HG03520 (cell line): ENCODE measurements around the gene SYTL3.
A peak's percentile ranks its signal among the peaks of the same experiment; 100 is the strongest.
"Not testable (repeated sequence)": the region's sequence is repeated elsewhere in the genome, so short reads cannot be mapped to it uniquely, and the experiment has no call there.

ENCODE experiments used
- ATAC-seq: cut with Tn5 transposase; IDR thresholded peaks from one replicate; pipeline ENCODE4 v1.9.1; 2021; ENCODE audit warnings: mild to moderate bottlenecking, moderate library complexity; ENCODE audit not compliant: unreplicated experiment

SYTL3 gene

GRCh38 chr6:158638324-158638854, 11.5 kb upstream of the SYTL3 start:
- no peak for ATAC-seq

- ATAC-seq = no peak
These were observed 10.8 kb upstream of the SYTL3 start for GRCh38 chr6:158639056-158639455.

GRCh38 chr6:158640519-158640918, 9.3 kb upstream of the SYTL3 start:
- no peak for ATAC-seq

GRCh38 chr6:158642097-158642601, 7.7 kb upstream of the SYTL3 start:
- no peak for ATAC-seq

- no peak for ATAC-seq
These were observed 6.0 kb upstream of the SYTL3 start for GRCh38 chr6:158643836-158644230.

GRCh38 chr6:158644231-158645063, 5.4 kb upstream of the SYTL3 start, which contains the start of gene DYNLT1:
TSS of gene DYNLT1 (minus strand) at chr6:158644743. CDS start at chr6:158644708, 35 bp downstream.
- ATAC-seq = peak; percentile 59

GRCh38 chr6:158645064-158646022, 4.5 kb upstream of the SYTL3 start:
- no peak for ATAC-seq

GRCh38 chr6:158646023-158646910, 3.6 kb upstream of the SYTL3 start:
- ATAC-seq = no peak

GRCh38 chr6:158647501-158647900, 2.4 kb upstream of the SYTL3 start:
- ATAC-seq = no peak

GRCh38 chr6:158648682-158649131, 1.1 kb upstream of the SYTL3 start:
- ATAC-seq = peak; percentile 28

- ATAC-seq = not testable (repeated sequence)
These were observed 2.3 kb downstream of the SYTL3 start for GRCh38 chr6:158651981-158652737.

GRCh38 chr6:158653577-158654354, 3.9 kb downstream of the SYTL3 start:
- ATAC-seq = no peak

- no peak for ATAC-seq
These were observed 4.6 kb downstream of the SYTL3 start for GRCh38 chr6:158654498-158654897.

GRCh38 chr6:158654960-158655489, 5.2 kb downstream of the SYTL3 start:
- no peak for ATAC-seq

GRCh38 chr6:158655569-158656450, 6.0 kb downstream of the SYTL3 start:
- ATAC-seq = no peak

GRCh38 chr6:158656986-158657385, 7.1 kb downstream of the SYTL3 start:
- ATAC-seq = not testable (repeated sequence)

GRCh38 chr6:158660333-158660754, 10.5 kb downstream of the SYTL3 start:
- ATAC-seq = no peak
